GM12878 (cell line): ENCODE measurements around the gene ZBTB44. TPM values are rescaled to one million over a fixed set of nuclear protein-coding genes. Genes with fewer than 3 reads are reported as not detected.

ENCODE experiments used
- ATAC-seq: fragments of 200-7000 bp; cut with Tn5 transposase; 3 replicates; pipeline ENCODE4 v1.9.1; 2020; ENCODE audit warnings: mild to moderate bottlenecking, moderate library complexity
- BruUV-seq: library from RNA; stranded (reverse); fragments of 400-500 nt; replicated peaks from 2 replicates; lab custom pipeline; 2021; lab: Mats Ljungman, UMichigan
- CTCF ChIA-PET: fragments of 300-600 bp; sonication (Branson Sonifier 250); formaldehyde crosslinking; extraction: SDS; loops from one replicate; lab custom pipeline; 2021; ENCODE audit warnings: inconsistent platforms; lab: Yijun Ruan, JAX
- POLR2A ChIA-PET: fragments of 350-600 bp; formaldehyde crosslinking; extraction: SDS; loops from one replicate; lab custom pipeline; 2021; ENCODE audit warnings: inconsistent platforms; lab: Charles Lee
- RAD21 ChIA-PET: fragments of 300-600 bp; sonication (Branson Sonifier 250); formaldehyde crosslinking; loops from one replicate; lab custom pipeline; 2023; ENCODE audit warnings: antibody characterized with exemption; ENCODE audit not compliant: unreplicated experiment; lab: Charles Lee
- SMC1A ChIA-PET: fragments of 300-600 bp; sonication (Branson Sonifier 250); formaldehyde crosslinking; loops from one replicate; lab custom pipeline; 2023; ENCODE audit not compliant: unreplicated experiment, uncharacterized antibody; lab: Charles Lee
- DNase-seq: peaks from one replicate; pipeline ENCODE4 v3.0.0-alpha.2; 2011; ENCODE audit warnings: low read depth, low spot score
- FAIRE-seq: peaks from 3 replicates; lab custom pipeline; 2011; peaks lifted over from hg19 to GRCh38; lab: Jason Lieb, UNC
- H2AFZ ChIP-seq: 2 replicates; pipeline ENCODE4 v1.6.0; 2011; ENCODE audit warnings: low read depth, low read length, control low read depth; ENCODE audit not compliant: control insufficient read depth
- H3K27ac ChIP-seq: 2 replicates; pipeline ENCODE4 v1.5.1; 2011; ENCODE audit warnings: control low read depth; ENCODE audit not compliant: control insufficient read depth, insufficient read depth
- H3K27me3 ChIP-seq, 2 experiments: replicated peaks in 1 of 2; 2 replicates each; pipeline versions ENCODE4 v1.6.0 to v1.6.1; 2011; ENCODE audit warnings: low read length in 1 of 2; ENCODE audit not compliant: control insufficient read depth in 2 of 2, insufficient read depth in 2 of 2
- H3K36me3 ChIP-seq, 2 experiments: 2 replicates each; pipeline ENCODE4 v1.5.1; 2011; ENCODE audit warnings: low read length in 1 of 2; ENCODE audit not compliant: control insufficient read depth in 2 of 2, insufficient read depth in 2 of 2
- H3K4me1 ChIP-seq: 2 replicates; pipeline ENCODE4 v1.6.1; 2011; ENCODE audit warnings: mild to moderate bottlenecking, low read length, moderate library complexity, mixed read lengths; ENCODE audit not compliant: control insufficient read depth, insufficient read depth
- H3K4me2 ChIP-seq: 2 replicates; pipeline ENCODE4 v1.6.0; 2011; ENCODE audit warnings: control low read depth; ENCODE audit not compliant: control insufficient read depth, insufficient read depth
- H3K4me3 ChIP-seq: fragments of 200-600 bp; sonication (generic); 2 replicates; pipeline ENCODE4 v1.5.1; 2016
- H3K79me2 ChIP-seq: 2 replicates; pipeline ENCODE4 v1.6.0; 2011; ENCODE audit warnings: low read length; ENCODE audit not compliant: control insufficient read depth, insufficient read depth
- H3K9ac ChIP-seq: 2 replicates; pipeline ENCODE4 v1.8.0; 2011; ENCODE audit warnings: low read length, control low read depth, mixed read lengths; ENCODE audit not compliant: control insufficient read depth, insufficient read depth
- H3K9me3 ChIP-seq: replicated peaks from 3 replicates; pipeline ENCODE4 v1.5.1; 2011; ENCODE audit warnings: mild to moderate bottlenecking, low read length; ENCODE audit not compliant: control insufficient read depth, insufficient read depth
- H4K20me1 ChIP-seq: 2 replicates; pipeline ENCODE4 v1.6.0; 2011; ENCODE audit not compliant: control insufficient read depth, insufficient read depth
- BACH1 ChIP-seq: fragments of 450-650 bp; IDR thresholded peaks from 2 replicates; pipeline ENCODE4 v1.6.1; 2017; ENCODE audit warnings: mild to moderate bottlenecking, borderline replicate concordance
- EP300 ChIP-seq, 2 experiments: fragments of 150-350 bp in 1 of 2; IDR thresholded peaks; 2 replicates each; pipeline ENCODE4 v1.6.1; 2011 to 2012; ENCODE audit warnings: low read depth in 2 of 2, low read length in 2 of 2, borderline replicate concordance in 1 of 2, improper control_type of control experiment in 1 of 2, inconsistent platforms in 1 of 2; ENCODE audit not compliant: control insufficient read depth in 1 of 2
- JUNB ChIP-seq: IDR thresholded peaks from 2 replicates; pipeline ENCODE4 v1.6.1; 2016; ENCODE audit warnings: antibody characterized with exemption, mild to moderate bottlenecking
- NBN ChIP-seq: fragments of 450-650 bp; IDR thresholded peaks from 2 replicates; pipeline ENCODE4 v1.6.1; 2016
- WGBS: methylation state at CpG from one replicate; pipeline ENCODE4 v1.1.6; 2016; ENCODE audit warnings: low lambda C conversion rate; ENCODE audit not compliant: insufficient replicate concordance, insufficient coverage; ENCODE audit errors: missing lambda C conversion rate; 5-methylcytosine and 5-hydroxymethylcytosine counted together
- in situ Hi-C: fragments of 300-500 bp; cut with MboI; formaldehyde crosslinking; loops from 9 replicates; pipeline ENCODE4 v1.14.3; 2018; ENCODE audit warnings: mixed read lengths
- intact Hi-C: fragments of 100-400 bp; cut with micrococcal nuclease; formaldehyde crosslinking; loops from one replicate; pipeline ENCODE4 v1.14.2; 2022; ENCODE audit not compliant: unreplicated experiment
- polyA plus RNA-seq, 11 experiments: library from polyadenylated mRNA; depleted of rRNA in 4 of 11; unstranded in 6 of 11; stranded (reverse) in 5 of 11; fragments of >200 nt; fragmentation: Nextera tagmentation in 4 of 11; fragmentation: Illumina TruSeq in 1 of 11; extraction: Ambion mirVana in 4 of 11; extraction: Trizol in 1 of 11; gene quantifications; 1 replicate in 1 of 11; 2 replicates in 10 of 11; pipeline versions ENCODE4 v1.2.1 to v1.2.3, GENCODE V29; 2011 to 2016; ENCODE audit warnings: inconsistent platforms in 2 of 11, missing spikeins in 2 of 11, low read depth in 1 of 11
- total RNA-seq, 4 experiments: library from RNA; depleted of rRNA in 3 of 4; stranded (reverse); fragments of >200 nt in 3 of 4; fragmentation: Illumina TruSeq in 1 of 4; extraction: Trizol in 1 of 4; gene quantifications; 2 replicates each; pipeline versions ENCODE4 v1.2.1 to v1.2.3, GENCODE V29; 2013 to 2021

Gene ZBTB44
- total and polyA plus RNA-seq, 10 of the 15 experiments (the other 5 are each of a cell fraction or from before 2014, with no cell fraction given) = 2.8 to 38.2 (median 12.2) TPM

DNA sequence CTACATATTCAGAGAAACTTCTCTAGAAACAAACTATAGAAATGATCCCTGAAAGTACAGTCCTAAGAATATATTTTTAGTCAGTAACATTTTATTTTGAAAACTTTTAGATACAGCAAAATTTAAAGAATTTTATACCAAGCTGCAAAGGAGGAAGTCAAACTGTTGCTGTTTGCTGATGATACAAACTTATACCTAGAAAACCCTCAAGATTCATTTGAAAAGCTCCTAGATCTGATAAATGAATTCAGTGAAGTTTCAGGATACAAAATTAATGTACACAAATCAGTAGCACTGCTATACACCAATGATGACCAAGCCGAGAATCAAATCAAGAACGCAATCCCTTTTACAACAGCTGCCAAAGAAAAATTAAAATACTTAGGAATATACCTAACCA, 10.1 kb downstream of the ZBTB44 start:
- Histone ChIP-seq H3K79me2 (peaks cover 23% of the 10 kb centered on the region), H3K36me3 (no peaks in the 10 kb centered on the region; a peak in 1 of 4 replicates), H3K27ac (no peak overlapping the region), H3K27me3 (no peaks in the 10 kb centered on the region), H2AFZ (no peak overlapping the region), H3K4me3 (no peak overlapping the region), H4K20me1 (peaks cover 4% of the 10 kb centered on the region; the same call in 1 of the 2 replicates), H3K4me2 (no peak overlapping the region), H3K9me3 (peaks cover 4% of the 10 kb centered on the region; the same call in 2 of the 3 replicates), H3K9ac (no peak overlapping the region), H3K4me1 (peaks cover 21% of the 10 kb centered on the region)
- no peak for FAIRE-seq
- ChIA-PET RAD21 (no interaction called here), SMC1A (interaction anchor here (0.6 to 1.8 kb wide), 7 partner anchors 13 to 92 kb away, joined by 3 to 11 read pairs (median 3); no protein-coding TSS in a partner anchor), CTCF (interaction anchor here (1.8 kb wide), 1 partner anchor 92 kb away, joined by 7 read pairs; no protein-coding TSS in a partner anchor), POLR2A (interaction anchor here (0.6 to 1.6 kb wide), 4 partner anchors 13 to 61 kb away, joined by 3 to 4 read pairs (median 3); no protein-coding TSS in a partner anchor)
- 100% methylated on average over 2 of the region's 2 CpGs for WGBS
- TF ChIP-seq NBN = no peak
- BruUV-seq = no TSS peak
- in situ Hi-C loops (no loop called here), intact Hi-C loops (no loop called here)
- no peak for DNase-seq
- ATAC-seq = no peak

GRCh38 chr11:130301002-130301401, 13.7 kb downstream of the ZBTB44 start:
- TF ChIP-seq BACH1 (no peak), JUNB (0 out of 2 replicates have a peak, but pooled peaks have one; percentile 4), EP300 (IDR thresholded peaks at IDR 0.05; ENCODE audit: borderline replicate concordance in 1 of 2, control insufficient read depth in 1 of 2, low read depth in 2 of 2, low read length in 2 of 2) (0 out of 4 replicates have a peak, but pooled peaks of 1 of the 2 experiments have one; percentile 2)
- TF ChIP-seq, all 136 proteins: peak for 2
- H3K79me2 ChIP-seq = peaks cover 18% of the 10 kb centered on the region
- FAIRE-seq = no peak

More at GRCh38 chr11:130301002-130301401, 13.7 kb downstream of the ZBTB44 start:
- Histone ChIP-seq H3K27me3 (no peaks in the 10 kb centered on the region), H3K27ac (peak overlapping the region; percentile 73; the same call in 1 of the 2 replicates), H3K9ac (no peak overlapping the region), H3K9me3 (no peaks in the 10 kb centered on the region; the same call in 1 of the 3 replicates), H3K36me3 (no peaks in the 10 kb centered on the region), H3K4me1 (peaks cover 22% of the 10 kb centered on the region), H3K4me2 (peak overlapping the region; percentile 64), H4K20me1 (no peaks in the 10 kb centered on the region), H3K4me3 (no peak overlapping the region), H2AFZ (no peak overlapping the region; the same call in 1 of the 2 replicates)
- ChIA-PET CTCF (interaction anchor here (0.8 to 2.1 kb wide), 11 partner anchors 8 to 89 kb away, joined by 3 to 9 read pairs (median 6); no protein-coding TSS in a partner anchor), SMC1A (interaction anchor here (0.5 to 3.3 kb wide), 18 partner anchors 8 to 616 kb away, joined by 3 to 40 read pairs (median 5); no protein-coding TSS in a partner anchor), RAD21 (interaction anchor here (0.6 to 2.7 kb wide), 11 partner anchors 10 to 615 kb away, joined by 3 to 21 read pairs (median 4); partner anchors contain the start of gene SNX19), POLR2A (interaction anchor here (0.6 to 2.8 kb wide), 4 partner anchors 10 to 34 kb away, joined by 3 to 24 read pairs (median 4); no protein-coding TSS in a partner anchor)
- 85% methylated on average over 5 of the region's 5 CpGs for WGBS
- BruUV-seq = no TSS peak
- intact Hi-C loops (no loop called here), in situ Hi-C loops (no loop called here)
- peak; percentile 54 for ATAC-seq
- no peak for DNase-seq
